ENCODE measurements around the gene HTATIP2.

Gene HTATIP2

GRCh38 chr11:20388096-20389055 lies 24.9 kb downstream of the HTATIP2 start:
- DNase-seq (ENCODE audit: low spot score in 2 of 2) = peak in 1 of 2 donors; percentile 78
- H3K36me3 Mint-ChIP-seq = peaks cover 59% of the 10 kb centered on the region
- peak; percentile 24 for ATAC-seq
- peaks cover 21% of the 10 kb centered on the region for H3K4me1 Mint-ChIP-seq
- peak overlapping the region; percentile 97 for H3K4me3 Mint-ChIP-seq
- no peaks in the 10 kb centered on the region for H3K9me3 Mint-ChIP-seq
- H3K27ac Mint-ChIP-seq = peak overlapping the region; percentile 99

DNA sequence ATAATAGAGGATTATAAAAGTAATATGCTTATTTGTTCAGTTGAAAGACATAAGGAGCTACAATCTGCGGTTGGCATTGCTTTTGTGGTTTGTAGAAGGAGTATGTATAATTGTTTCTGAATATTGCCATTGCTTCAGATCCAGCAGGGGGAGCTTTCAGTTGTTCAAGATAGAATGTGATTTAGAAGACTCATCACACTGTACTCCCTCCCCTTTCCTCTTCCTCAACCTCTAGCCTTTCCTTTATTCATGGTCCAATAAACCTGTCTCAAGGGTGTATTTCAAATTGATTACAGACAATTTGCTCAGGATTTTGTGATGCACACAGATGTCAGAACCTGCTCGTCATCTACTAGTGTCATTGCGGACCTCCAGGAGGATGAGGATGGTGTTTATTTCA lies 33.8 kb downstream of the HTATIP2 start:
- Mint-ChIP-seq H3K4me1 (peaks cover 5% of the 10 kb centered on the region), H3K4me3 (no peak overlapping the region), H3K9me3 (no peaks in the 10 kb centered on the region), H3K36me3 (peaks cover 100% of the 10 kb centered on the region), H3K27ac (no peak overlapping the region)
- ATAC-seq (peak; percentile 78), DNase-seq (ENCODE audit: low spot score in 2 of 2) (no peak)

DNA sequence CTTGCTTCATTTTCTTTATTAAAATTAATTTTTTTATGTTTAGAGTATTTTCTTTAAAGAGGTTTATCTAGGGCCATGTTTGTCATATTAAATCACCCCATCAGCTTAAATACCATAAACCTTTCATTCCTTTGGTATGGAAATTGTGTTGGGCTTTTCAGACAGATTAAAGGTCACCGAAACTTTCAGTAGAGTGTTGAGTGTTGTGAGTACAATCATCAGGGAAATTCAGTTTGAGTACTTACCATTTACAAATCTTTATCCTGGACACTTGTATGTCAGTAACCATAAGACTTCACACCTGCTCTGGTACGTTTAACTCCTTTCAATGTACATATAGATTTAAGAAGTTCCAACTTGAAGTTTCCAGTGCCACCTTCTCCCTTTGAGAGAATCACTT lies 36.0 kb downstream of the HTATIP2 start:
- H3K27ac Mint-ChIP-seq = no peak overlapping the region
- peaks cover 100% of the 10 kb centered on the region for H3K36me3 Mint-ChIP-seq

GRCh38 chr11:20403059-20403458 lies 39.5 kb downstream of the HTATIP2 start:
- ATAC-seq (no peak), DNase-seq (ENCODE audit: low spot score in 2 of 2) (no peak)
- H3K9me3 Mint-ChIP-seq = no peaks in the 10 kb centered on the region
- peaks cover 99% of the 10 kb centered on the region for H3K36me3 Mint-ChIP-seq
- no peaks in the 10 kb centered on the region for H3K4me1 Mint-ChIP-seq
- no peak overlapping the region for H3K27ac Mint-ChIP-seq
- no peak overlapping the region for H3K4me3 Mint-ChIP-seq

More for the DNA sequence above, 36.0 kb downstream of the HTATIP2 start:
- Mint-ChIP-seq H3K9me3 (no peaks in the 10 kb centered on the region), H3K4me3 (no peak overlapping the region), H3K4me1 (peaks cover 5% of the 10 kb centered on the region)
- DNase-seq (ENCODE audit: low spot score in 2 of 2) (no peak), ATAC-seq (no peak)

GRCh38 chr11:20406484-20406883 lies 43.0 kb downstream of the HTATIP2 start:
- no peak for DNase-seq (ENCODE audit: low spot score in 2 of 2)
- Mint-ChIP-seq H3K4me3 (no peak overlapping the region), H3K9me3 (no peaks in the 10 kb centered on the region), H3K27ac (no peak overlapping the region), H3K4me1 (no peaks in the 10 kb centered on the region), H3K36me3 (peaks cover 98% of the 10 kb centered on the region)
- no peak for ATAC-seq

DNA sequence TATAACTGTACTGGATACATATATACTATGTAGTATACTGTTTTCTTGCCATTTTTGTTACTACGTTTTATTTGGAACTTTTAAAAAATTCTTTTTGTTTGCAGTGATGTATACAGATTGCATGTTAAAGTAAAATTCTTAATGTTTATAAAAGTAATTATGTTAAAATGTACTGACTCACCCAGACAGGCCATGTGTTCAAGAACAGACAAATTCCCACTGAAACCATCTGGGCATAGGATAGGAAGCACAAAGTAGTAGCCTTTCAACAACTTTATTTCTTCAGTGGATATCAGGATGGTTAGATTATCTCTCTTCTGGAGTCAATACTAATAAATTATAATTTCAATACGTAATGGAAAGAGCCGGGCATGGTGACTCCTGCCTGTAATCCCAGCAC lies 43.8 kb downstream of the HTATIP2 start:
- Mint-ChIP-seq H3K27ac (no peak overlapping the region), H3K4me1 (no peaks in the 10 kb centered on the region), H3K36me3 (peaks cover 98% of the 10 kb centered on the region), H3K4me3 (no peak overlapping the region), H3K9me3 (no peaks in the 10 kb centered on the region)
- DNase-seq (ENCODE audit: low spot score in 2 of 2) = no peak
- ATAC-seq = no peak

GRCh38 chr11:20415432-20415831 lies 51.9 kb downstream of the HTATIP2 start:
- peaks cover 76% of the 10 kb centered on the region for H3K36me3 Mint-ChIP-seq
- no peak for DNase-seq (ENCODE audit: low spot score in 2 of 2)
- no peak overlapping the region for H3K27ac Mint-ChIP-seq
- no peaks in the 10 kb centered on the region for H3K9me3 Mint-ChIP-seq
- no peak overlapping the region for H3K4me3 Mint-ChIP-seq
- ATAC-seq = peak; percentile 31
- peaks cover 12% of the 10 kb centered on the region for H3K4me1 Mint-ChIP-seq

- no peaks in the 10 kb centered on the region for H3K9me3 Mint-ChIP-seq
- H3K27ac Mint-ChIP-seq = peak overlapping the region; percentile 38
- no peak overlapping the region for H3K4me3 Mint-ChIP-seq
- no peak for ATAC-seq
- peaks cover 21% of the 10 kb centered on the region for H3K4me1 Mint-ChIP-seq
- peaks cover 74% of the 10 kb centered on the region for H3K36me3 Mint-ChIP-seq
- DNase-seq (ENCODE audit: low spot score in 2 of 2) = no peak
Measured at GRCh38 chr11:20417771-20418170, 54.3 kb downstream of the HTATIP2 start.

- H3K4me3 Mint-ChIP-seq = no peak overlapping the region
- ATAC-seq = peak; percentile 85
- peaks cover 81% of the 10 kb centered on the region for H3K36me3 Mint-ChIP-seq
- no peak for DNase-seq (ENCODE audit: low spot score in 2 of 2)
- no peaks in the 10 kb centered on the region for H3K9me3 Mint-ChIP-seq
- H3K27ac Mint-ChIP-seq = peak overlapping the region; percentile 16
- H3K4me1 Mint-ChIP-seq = peaks cover 15% of the 10 kb centered on the region
Measured at GRCh38 chr11:20421946-20422345, 58.4 kb downstream of the HTATIP2 start.

DNA sequence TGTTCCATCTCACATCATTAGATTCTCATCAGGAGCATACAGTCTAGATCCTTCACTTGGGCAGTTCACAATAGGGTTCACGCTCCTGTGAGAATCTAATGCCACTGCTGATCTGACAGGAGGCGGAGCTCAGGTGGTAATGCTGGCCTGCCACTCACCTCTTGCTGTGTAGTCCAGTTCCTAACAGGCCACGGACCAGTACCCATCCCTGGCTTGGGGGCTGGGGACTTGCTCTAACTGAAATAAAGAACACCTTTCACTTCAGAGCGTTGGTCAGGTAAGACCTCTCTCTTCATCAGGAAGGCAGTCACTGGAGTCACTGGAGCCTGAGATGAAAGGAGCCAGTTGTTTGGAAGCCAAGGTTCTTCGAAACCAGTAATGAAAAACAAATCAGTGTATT lies 65.7 kb downstream of the HTATIP2 start:
- Mint-ChIP-seq H3K36me3 (peaks cover 55% of the 10 kb centered on the region), H3K4me1 (no peaks in the 10 kb centered on the region), H3K9me3 (no peaks in the 10 kb centered on the region), H3K4me3 (no peak overlapping the region), H3K27ac (peak overlapping the region; percentile 53)
- ATAC-seq (no peak), DNase-seq (ENCODE audit: low spot score in 2 of 2) (no peak)

All from stimulated activated effector memory CD8-positive, alpha-beta T cell treated with anti-CD3 and anti-CD28 coated beads, Interleukin-12 subunit alpha, Interleukin-12 subunit beta, amount 100 ng/mL, for 72 hours (primary cell).